Measurements from ENCODE around the gene CSNK2A1. TPM values are rescaled to one million over a fixed set of nuclear protein-coding genes. Genes with fewer than 3 reads are reported as not detected.
"Not testable (repeated sequence)": the region's sequence is repeated elsewhere in the genome, so short reads cannot be mapped to it uniquely, and the experiment has no call there.

The CSNK2A1 gene
- polyA plus RNA-seq, 1 donor = 107 TPM

DNA sequence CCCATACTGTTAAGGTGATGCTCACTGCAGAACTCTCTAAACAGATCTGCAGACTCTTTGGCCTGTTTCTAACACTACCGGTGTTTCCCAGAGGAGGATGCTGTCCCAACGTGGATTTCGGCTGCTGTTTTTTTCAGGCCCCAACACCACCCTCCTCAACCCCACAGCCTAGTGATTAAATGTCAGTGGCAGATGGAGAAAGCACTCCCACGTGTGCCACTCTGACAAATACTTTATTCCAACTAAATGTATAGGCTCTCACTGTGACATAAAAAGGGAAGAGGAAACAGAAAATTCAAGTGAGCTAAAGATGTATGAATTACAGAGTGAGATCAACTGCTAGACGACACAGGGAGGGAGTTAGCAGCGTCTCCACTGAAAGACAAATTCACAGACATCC, 84.8 kb downstream of the CSNK2A1 start:
- no peak for DNase-seq (ENCODE audit: low read depth)

DNA sequence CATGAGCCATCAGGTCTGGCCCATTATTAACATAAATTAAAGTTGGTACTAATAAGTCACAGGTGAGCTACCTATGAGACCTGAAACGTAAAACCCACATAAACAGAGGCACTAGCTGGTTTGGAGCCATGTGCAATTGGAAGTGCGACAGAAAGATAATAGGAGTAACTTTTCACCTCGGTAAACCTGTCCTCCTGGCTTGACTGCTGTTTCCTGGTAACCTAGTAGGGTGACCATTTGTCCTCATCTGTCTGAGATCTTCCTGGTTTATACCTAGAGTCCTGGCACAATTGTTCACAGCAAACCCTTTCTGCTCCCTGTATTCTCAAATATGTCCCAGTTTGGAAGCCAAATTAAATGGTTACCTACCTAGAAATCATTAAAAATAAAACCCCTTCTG, 88.6 kb downstream of the CSNK2A1 start:
- no peak for DNase-seq (ENCODE audit: low read depth)

DNA sequence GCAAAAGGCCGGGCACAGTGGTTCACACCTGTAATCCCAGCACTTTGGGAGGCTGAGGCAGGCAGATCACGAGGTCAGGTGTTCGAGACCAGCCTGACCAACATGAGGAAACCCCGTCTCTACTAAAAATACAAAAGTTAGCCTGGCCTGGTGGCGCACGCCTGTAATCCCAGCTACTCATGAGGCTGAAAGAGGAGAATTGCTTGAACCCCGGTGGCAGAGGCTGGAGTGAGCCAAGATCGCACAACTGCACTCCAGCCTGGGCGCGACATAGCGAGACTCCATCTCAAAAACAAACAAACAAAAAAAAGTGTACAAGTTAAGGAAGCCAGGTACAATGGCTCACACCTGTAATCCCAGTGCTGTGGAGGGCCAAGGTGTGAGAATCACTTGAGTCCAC, 91.6 kb downstream of the CSNK2A1 start:
- not testable (repeated sequence) for DNase-seq (ENCODE audit: low read depth)

DNA sequence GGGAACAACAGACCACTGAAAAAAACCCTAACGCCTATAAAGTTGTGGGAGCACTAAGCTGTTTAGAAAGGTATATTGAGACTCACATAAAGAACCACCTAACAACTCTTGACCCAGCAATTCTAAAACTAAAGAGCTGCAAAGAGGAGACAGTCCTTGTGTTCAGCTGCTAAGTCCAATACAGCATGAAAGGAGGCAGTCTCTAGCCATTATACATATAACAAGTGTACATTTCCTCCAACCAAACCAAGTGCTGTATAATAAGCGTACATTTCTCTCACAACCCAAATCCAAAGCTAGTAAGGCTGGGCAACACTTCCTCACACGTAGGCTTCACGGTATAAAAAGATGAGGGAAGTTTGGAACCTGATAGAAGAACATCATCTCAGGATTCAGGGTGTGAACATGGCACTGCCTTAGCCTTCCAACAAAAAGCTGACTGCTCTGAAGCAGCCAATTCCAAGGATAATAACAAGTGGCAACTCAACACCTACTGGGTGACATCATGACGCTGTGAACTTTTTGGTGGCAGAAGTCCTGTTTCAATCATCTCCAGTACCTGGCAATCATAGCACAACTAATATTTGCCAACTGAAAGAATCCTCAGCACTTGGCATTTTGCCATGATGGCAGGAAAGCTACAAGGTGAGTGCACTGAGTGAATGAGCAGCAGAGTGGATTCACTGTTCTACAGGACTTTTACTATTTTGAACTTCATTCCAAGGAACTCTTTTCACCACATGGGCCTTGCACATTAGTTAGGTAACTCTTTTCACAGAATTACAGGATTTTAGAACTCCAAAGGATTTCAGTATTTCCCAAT, 97.9 kb downstream of the CSNK2A1 start:
- no peak for DNase-seq (ENCODE audit: low read depth)

DNA sequence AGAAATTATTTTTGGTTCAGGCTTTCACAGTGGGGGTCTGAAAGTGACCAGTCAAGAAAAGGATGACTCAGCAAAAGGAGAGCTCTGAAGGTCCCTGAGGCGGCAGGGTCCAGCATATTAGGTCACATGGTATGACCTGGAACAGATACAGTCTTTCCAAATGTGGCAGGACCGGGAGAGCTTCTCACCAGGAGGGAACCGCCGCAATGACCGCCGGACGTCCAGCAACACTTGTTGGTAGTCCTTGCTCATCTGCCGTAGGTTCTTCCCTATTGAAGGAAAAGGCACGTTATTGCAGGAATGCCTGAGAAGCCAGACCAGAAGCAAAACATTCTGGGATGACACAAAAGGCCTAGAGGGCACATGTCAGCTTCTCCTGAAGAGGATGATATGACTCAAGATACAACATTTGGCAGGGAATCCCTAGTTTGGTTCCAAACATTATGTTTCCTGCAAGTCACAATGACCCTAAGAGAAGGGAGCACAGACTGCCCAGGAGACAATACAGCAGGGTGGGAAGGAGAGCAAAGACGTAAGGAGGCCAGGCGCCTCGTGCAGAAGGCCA, 98.6 kb downstream of the CSNK2A1 start:
- DNase-seq (ENCODE audit: low read depth) = no peak

DNA sequence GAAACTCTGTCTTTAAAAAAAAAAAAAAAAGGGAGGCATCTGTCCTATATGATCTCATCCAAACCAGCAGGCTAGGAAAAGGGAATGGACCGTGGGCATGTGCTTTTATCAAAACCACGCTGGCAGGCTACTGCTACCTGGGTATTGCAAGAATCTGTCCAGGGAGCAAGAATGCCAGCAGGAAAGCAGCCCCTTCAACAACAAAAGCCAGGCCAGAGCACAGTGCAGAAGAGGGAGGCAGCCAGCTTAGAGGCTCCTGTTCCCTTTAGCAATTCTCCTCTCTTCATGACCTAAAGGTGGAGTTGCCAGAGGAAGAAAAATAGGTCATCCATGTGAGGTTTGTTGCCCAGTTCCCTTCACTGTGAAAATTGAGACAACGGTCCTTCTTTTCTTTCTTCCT, 99.5 kb downstream of the CSNK2A1 start:
- DNase-seq (ENCODE audit: low read depth) = no peak

DNA sequence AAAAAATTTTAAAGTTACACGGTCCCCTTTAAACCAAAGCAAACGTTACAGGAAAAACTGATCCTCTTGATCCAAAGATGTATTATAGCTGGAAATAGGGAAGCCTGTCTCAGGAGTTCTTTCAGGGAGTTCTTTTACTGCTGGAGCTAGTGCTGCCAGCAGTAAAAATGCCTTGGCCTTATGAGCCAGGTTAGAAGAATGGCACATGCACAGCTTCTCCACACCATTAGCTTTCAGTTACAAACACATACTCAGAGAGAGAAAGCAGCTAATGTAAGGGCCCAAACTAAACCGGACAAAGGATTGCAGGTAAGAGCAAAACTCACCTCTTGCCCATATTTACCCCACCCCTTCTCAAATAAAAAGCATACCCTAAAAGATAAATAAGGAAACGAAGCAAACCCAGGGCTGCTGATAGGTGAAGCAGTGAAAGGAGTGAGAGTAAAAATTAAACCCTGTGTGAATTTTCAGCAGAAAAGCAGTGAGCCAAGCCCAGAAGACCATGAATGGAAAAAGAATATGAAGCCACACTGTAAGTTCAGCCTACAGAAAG, 100.3 kb downstream of the CSNK2A1 start:
- DNase-seq (ENCODE audit: low read depth) = no peak

DNA sequence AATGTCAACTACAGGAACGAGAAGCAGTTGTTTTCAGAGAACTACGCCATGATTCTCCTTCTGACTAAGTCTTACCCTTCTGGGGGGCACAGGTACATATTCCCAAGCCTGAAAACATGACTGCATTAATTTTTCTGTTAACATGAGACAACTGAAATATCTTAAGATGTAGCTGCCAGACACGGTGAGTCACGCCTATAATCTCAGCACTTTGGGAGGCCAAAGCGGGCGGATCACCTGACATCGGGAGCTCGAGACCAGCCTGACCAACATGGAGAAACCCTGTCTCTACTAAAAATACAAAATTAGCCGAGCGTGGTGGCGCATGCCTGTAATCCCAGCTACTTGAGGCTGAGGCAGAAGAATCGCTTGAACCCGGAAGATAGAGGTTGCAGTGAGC, 103.0 kb downstream of the CSNK2A1 start:
- DNase-seq (ENCODE audit: low read depth) = no peak

DNA sequence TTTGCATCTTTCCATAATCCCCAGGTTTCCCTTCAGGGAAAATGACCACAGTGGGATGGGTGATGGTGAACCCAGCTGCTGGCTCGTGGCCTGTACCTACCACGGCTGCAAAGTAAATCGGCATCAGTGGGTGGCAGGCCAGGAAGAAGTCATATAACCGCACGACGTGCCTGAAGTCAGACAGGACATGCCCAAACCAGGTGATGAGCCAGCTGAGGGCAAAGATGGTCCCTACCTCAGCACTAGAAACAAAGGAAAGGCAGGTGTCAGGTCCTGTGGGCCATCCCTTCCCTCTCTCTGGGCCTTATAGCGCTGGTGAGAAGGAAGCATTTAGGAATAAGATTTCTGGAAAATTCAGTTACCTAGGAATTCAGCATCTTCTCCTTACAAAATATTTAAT, 103.4 kb downstream of the CSNK2A1 start:
- no peak for DNase-seq (ENCODE audit: low read depth)

DNA sequence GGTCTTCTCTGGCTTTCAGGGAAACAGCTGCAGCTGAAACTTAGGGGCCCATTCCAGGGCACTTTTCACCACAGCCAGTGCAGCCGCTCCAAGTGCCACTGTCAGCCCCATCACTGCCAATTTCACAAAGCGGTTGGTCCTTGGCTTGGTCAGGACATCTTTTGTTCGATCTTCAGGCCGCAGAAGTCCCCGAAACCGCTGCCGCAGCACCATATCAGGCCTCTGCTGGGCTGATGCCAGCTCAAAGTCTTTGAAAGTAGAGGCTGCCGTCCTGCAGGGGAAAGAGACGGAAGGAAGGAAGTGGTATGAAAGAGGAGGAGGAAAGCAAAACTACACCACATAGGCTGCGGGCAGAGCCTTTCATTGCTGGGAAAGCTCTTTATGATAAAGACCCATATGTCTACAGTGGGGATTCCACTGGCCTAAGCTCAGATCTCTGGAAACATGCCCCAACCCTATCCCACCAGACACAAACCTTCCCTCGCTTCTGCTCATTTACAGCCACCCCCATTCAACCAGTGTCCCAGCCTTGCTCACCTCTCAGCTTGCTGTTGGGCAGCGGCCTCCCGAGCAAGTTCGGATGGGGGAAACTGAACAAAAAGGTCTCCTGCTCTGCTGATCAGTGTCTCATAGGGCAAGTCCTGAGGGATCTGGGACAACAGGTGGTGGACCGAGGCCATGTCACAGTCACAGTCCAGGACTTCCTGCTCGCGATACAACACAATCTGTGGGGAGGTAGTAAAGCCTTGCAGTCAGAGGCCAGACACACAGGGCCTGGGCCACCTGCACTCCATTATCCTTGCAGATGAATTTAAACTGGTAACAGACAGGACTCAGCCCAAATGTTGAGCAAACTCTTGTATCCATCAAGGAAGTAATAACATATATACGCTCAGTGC, 104.8 kb downstream of the CSNK2A1 start:
- DNase-seq (ENCODE audit: low read depth) = no peak

DNA sequence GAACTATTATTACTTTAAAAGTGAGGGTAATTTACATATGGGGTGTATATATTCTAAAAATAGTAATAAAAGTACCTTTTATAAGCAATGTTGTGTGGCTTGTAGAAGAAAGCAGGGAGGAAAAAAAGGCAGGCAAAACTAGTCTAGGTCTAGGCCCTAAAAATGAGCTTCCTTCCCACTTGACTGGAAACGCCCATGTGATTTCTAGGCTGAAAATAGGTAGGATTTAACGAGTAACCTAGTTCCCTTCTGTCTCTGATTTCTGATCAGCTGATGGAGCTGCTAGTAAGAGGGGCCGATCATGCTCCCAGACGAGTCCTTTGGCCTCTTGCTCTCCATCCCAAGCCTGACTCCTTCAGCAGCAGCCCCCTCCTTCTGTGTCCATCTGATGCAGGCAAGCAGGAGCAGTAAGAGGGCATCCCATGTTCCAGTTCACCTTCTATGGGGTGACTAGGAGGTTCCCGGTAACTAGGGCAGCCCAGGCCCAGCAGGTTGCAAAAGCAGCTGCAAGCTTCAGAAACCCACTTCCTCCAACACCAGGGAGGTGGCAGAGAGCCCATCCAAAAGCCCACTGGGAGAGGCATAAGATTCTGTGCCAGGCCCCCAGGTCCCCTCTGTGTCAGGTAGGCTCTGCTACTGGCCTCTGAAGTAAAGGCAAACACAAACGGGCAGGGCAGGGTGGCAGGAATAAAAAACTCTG, 105.7 kb downstream of the CSNK2A1 start:
- DNase-seq (ENCODE audit: low read depth) = no peak

DNA sequence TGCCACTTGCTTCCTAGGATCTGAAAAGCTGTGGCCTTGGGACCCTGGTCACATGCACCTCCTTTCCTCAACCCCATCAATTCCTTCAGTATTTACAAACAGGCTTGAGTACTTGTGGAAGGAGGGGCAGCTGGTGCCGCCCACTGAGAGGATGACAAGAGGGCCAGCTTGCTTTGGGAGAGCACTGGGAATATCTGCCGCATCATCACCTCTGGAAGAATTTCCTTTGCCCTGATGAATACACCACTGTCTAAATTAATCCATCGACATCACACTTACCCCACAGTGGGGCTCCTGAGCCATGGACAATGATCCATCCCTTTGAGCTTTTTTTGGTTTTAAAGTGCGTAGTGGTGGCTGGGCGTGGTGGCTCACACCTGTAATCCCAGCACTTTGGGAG, 107.1 kb downstream of the CSNK2A1 start:
- no peak for DNase-seq (ENCODE audit: low read depth)

DNA sequence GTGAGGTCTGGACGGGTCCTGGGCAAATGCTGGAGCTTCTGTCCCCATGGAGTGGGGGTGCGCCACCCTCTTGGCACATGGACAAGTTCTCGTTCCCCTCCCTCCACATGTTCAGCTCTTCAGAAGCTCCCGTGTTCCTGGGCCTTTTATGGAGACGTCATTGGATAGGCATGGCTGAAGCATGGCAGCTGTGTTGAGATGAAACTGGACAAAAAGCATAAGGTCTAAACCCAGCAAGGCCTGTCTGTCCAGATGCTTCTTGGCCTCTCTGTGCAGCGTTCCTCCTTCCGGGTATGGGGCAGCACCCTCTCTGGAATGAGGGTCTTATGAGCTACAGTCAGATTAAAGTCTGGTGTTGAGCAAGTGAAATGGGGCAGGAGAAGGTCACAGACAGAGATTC, 108.0 kb downstream of the CSNK2A1 start:
- no peak for DNase-seq (ENCODE audit: low read depth)

DNA sequence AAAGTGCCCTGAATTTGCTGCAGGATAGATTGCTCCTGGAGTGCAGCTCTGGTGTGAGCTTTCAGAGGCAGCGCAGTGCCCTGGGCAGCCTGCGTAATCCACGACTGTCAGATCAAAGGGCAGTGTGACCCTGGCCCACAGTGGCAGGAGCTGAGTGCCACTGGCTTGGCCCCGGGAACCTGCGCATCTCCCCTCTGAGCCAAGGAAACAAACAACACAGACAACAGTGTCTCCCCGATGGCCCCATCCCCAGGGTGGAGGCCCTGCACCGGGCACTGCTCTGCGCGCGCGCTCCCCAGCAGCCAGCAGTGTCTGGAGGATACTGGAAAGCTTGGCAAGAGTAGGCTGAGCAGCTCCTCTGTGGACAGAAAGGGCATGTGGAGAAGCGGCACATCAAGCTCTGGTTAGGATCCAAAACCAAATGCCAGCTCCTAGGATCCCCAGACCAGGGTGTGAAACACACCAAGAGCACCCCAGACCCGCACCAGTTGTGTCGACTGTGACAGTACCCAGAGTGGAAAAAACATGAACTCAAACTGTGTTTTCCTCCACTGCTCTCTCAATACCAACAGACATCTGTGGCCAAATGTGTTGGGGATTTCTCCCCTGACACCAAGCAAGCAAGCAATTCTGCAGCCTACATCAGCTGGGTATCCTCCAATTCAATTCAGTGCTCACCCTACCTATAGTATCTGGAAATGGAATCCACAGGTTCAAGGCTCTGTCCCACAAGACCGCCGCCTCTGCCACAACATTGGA, 108.8 kb downstream of the CSNK2A1 start:
- DNase-seq (ENCODE audit: low read depth) = no peak

DNA sequence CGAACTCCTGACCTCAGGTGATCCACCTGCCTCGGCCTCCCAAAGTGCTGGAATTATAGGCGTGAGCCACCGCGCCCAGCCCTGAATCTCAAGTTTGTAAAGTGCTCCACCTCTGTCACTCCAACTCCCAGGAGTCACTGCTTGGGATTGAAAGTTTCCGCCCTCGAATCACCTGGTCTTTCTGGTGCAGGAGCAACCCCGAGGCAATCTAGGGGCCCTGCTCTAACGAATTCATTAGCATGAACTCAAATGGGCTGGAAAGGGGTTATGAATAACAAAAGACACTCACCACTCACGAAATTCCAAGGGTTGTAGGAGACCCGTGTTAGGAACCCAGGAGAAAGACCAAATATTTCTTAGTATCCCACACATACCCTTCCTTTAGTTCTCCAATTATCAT, 109.4 kb downstream of the CSNK2A1 start:
- no peak for DNase-seq (ENCODE audit: low read depth)

DNA sequence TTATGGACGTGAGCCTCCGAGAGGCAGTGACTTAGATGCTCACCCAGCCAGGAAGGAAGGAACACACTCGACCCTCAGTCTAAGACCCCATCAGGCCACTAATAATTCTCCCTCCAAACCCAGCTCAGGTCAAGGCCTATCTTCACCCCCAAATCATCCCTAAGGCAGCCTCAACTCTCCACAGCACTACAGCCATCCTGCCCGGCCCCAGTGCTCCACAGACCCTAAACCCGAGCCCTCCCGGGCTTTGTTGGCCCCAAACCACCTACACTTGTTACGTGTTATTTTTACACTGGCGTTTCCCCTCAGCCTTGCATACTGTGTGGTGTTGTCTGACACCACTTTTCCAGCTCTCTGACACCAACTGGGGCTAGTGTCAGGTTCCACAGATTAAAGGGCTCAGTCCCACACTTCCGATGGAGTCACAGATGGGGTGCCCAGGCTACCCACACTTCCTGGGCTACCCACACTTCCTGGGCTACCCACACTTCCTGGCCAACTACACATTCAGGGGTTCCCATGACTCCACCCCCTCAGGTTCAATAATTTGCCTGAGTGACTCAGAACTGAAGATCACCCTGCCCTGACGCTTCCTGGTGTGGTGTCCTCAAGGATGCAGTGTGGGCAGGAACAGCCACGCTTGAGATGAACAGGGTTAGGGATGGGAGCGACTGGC, 110.2 kb downstream of the CSNK2A1 start:
- no peak for DNase-seq (ENCODE audit: low read depth)

DNA sequence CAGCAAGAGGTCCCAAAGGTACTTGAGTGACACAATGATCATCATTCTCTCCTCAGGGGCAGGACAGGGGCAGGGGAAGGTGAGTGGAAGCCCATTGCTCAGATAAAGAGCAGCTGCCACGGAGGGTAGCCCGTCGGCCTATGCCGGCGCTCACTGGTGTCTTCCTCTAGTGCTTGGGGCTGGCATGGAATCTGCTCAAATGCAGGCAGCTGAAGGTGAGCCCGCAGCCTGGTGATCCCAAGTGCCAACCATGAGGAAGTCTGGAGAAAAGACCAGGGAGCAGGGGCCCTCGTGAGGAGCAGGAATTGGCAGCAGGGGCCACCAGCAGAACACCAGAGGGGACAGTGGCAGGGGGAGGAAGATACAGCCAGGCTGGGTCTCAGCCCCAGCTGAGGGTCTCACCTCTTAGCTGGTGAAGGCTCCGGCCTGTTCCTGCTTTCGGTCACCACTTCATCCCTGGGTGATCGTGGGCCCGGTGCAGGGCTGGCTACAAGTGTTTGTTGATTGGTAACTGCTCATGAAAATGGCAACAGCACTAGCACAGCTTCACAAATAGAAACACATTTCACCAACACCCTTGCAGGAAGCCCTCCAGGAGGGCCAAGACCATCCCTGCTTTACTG, 110.8 kb downstream of the CSNK2A1 start:
- no peak for DNase-seq (ENCODE audit: low read depth)

DNA sequence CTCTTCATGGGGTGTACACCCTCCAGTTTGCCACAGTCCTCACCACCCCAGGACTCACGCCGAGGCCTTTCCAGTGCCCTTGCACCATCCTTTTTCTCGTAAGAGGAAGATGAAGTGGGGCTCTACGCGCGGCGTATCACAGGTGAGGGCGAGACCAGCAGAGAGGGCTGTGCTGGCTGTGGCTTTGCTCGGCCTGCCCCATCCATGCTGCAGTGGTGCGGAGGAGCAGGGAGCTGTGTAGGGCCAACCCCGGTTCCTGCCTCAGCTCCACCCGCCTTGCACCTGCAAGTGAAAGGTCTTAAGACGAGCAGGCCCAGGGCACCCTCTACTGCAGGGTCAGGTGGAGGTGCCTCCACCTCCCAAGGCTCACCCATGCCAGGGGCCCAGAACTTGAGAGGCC, 111.4 kb downstream of the CSNK2A1 start:
- DNase-seq (ENCODE audit: low read depth) = no peak

DNA sequence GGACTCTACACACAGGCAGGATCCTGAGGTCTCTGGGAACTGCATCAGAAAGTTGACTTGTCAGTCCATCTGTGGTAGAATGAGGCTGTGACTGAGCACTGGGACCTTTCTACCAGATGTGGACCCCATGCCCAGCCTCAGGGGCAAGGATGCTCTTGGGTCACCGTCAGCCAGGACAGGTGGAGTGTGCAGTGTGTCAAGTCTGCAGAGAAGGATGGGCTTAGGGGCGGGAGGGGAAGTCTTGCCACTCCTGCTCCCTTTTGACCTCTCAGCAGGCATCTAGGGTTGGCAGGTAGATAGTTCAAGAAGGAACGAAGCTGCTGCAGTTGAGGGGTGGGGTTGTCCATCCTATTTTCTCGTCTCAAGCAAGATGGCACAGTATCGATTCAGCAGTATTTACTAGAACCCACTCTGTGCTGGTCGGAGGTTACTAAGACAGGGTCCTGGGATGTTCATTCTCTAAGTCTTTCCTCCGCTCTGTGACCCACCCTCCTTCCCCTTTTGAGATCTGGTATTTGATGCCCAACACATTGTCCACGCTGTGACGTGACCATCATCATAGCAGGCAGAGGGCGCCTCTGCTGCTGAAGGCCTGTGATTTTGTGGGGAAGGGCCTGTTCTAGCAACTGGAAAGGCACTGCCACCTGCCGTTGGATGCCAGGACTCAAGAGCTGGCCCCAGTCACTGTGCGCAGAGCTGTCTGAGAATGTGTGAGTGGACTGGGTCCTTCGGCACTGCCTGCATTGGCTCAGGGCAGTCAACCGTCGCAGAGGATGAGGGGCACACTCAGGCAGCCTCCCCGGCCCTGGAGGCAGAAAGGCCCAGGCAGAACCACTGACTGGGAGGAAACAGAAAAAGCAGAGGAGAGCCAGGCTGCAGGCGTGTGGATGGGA, 112.3 kb downstream of the CSNK2A1 start:
- no peak for DNase-seq (ENCODE audit: low read depth)

Data from forelimb muscle (tissue), 1 donor.